NCI-H345 treated with DMSO at 0.1 percent for 48 hours (cell line): ENCODE data around the gene TP63.
"Not testable (repeated sequence)": the region's sequence is repeated elsewhere in the genome, so short reads cannot be mapped to it uniquely, and the experiment has no call there.

ENCODE experiments used
- DNase-seq: peaks from one replicate; lab custom pipeline; 2025; ENCODE audit not compliant: unreplicated experiment; lab: John Stamatoyannopoulos, UW

The TP63 gene

DNA sequence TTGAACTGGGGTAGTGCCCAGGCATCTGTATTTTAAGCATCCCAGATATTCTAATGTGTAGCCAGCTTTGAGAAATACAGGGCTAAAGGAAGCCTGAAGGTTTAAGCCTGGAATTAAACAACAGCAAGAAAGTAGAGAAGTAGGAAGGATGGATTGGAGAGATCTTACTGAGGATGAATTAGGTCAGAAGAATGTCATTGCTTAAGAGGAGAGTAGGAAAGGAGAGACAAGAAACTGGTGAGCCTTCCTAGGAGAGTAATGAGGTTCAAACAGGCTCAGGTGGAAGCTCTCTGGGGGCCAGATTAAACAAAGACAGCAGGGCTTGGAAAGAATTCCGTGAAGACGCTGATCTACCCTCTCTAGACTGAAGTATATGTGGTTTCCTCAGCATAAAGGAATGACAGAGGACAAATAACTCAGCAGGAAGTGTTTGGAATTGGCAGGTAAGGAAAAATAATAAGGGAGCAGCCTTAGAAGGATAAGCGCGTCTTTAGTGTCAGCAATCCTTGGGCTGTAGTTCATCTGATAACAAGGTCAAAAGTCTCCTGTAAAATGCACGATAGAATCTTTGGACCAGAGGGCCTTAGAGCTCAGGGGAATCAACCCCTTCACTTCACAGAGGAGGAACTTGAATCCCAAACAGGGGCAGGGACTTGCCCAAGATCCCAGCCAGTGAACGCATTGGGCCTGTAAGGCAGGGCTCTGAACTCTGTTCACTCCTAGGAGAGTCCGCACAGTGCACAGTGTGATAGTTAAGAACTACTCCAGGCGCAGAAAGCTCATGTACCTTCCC lies 90.9 kb downstream of the TP63 start:
- DNase-seq, result no peak

GRCh38 chr3:189724356-189724755 lies 93.2 kb downstream of the TP63 start:
- no peak for DNase-seq

DNA sequence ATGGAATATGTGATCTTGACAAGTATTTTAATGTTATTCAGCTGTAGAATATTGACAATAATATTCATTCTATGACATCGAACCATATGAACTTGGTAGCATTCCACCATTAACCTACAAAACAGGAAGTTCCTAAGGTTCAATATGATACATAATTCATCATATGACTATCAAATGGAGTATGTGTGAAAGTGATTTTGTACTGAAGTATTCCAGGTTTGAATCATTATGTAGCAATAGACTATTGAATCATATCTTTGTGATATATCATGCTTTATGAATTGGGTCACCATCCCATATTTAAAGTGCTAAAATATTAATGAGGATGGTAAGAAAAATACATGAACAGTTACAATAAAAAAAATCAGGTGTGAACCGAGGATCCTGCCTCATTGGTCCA lies 95.1 kb downstream of the TP63 start:
- no peak for DNase-seq

- no peak for DNase-seq
Observed at GRCh38 chr3:189727158-189727557, 96.0 kb downstream of the TP63 start.

- DNase-seq, result no peak
Observed at GRCh38 chr3:189727898-189728297, 96.7 kb downstream of the TP63 start.

- no peak for DNase-seq
Observed at GRCh38 chr3:189728915-189729314, 97.7 kb downstream of the TP63 start.

- DNase-seq, result no peak
Observed at GRCh38 chr3:189734061-189734460, 102.9 kb downstream of the TP63 start.

DNA sequence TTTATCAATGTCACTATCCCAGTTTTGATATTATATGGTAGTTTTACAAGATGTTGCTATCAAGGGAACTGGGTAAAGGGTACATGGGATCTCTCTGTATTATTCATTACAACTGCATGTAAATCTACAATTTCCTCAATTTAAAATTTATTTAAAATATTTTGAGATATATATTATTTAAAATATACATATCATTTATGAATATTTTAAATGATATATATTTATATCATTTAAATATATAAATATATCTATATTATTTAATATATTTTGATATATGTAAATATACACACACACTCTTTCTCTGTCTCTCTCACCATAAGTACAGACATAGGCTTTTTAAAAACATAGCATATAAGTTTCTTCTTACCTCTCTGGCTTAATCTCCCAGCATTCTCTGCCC lies 104.7 kb downstream of the TP63 start:
- DNase-seq, result no peak

DNA sequence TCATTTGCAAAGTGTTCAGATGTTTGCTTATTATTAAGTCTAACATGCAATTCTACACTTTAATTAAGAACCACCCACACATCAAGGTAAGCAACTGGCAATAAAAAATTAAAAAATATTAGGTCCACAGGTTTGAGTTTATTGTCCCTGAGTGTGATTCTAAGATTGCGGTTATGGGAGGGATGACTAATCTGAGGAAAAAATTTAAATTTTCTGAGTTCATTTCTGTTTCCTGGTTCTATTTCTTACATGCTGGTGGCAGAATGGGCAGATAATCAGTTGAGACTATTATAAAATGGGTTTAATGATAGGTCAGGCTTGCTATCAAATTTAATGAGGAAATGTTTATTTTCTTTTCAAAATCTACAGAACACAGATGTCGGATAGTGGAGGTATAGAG lies 105.9 kb downstream of the TP63 start:
- no peak for DNase-seq

DNA sequence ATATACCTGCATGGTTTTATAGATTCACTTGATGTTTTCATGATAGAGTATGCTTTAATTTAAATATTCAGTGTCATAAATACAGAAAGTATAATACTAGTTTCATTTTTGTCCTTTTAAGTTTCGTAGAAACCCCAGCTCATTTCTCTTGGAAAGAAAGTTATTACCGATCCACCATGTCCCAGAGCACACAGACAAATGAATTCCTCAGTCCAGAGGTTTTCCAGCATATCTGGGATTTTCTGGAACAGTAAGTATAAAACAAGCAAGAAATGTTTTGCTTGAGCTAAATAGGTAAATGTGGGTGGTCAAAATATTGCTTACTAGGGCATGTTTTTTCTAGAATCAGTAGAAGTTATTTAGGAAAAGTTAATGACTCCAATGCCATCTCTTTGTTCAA lies 106.4 kb downstream of the TP63 start:
- no peak for DNase-seq

GRCh38 chr3:189739378-189739777 lies 108.2 kb downstream of the TP63 start:
- DNase-seq, result no peak

DNA sequence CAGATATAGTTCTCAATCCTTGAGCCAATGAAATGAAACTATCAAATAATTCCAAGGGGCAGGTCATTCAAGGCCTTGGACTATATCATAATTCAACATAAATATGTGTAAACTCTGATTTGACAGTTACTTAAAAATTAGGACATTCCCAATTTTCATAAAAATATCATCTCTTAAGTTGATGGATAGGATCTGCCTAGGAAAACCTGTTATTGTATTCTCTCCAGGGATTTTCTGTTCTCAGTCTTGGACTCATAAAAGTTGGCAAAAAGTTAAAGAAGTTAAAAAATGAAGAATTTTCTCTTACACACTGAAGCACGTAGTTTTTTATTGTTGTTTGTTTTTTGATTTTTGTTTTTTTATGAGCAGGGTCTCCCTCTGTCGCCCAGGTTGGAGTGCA lies 109.0 kb downstream of the TP63 start:
- DNase-seq, result no peak

GRCh38 chr3:189744235-189744634 lies 113.0 kb downstream of the TP63 start:
- no peak for DNase-seq

- DNase-seq, result no peak
Observed at GRCh38 chr3:189745622-189746021, 114.4 kb downstream of the TP63 start.

DNA sequence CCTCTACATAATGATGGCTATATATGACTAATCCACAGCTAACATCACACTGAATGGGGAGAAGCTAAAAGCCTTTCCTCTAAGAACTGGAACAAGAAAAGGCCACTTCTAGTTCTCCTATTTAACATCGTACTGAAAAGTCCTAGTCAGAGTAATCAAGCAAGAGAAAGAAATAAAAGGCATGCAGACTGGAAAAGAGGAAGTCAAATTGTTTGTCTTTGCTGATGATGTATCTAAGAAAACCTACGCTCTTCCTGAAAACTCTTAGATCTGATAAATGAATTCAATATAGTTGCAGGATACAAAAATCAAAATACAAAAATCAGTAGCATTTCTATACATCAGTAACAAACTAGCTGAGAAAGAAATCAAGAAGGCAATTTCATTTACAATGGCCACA lies 116.9 kb downstream of the TP63 start:
- no peak for DNase-seq

GRCh38 chr3:189750972-189751371 lies 119.8 kb downstream of the TP63 start:
- not testable (repeated sequence) for DNase-seq

GRCh38 chr3:189754356-189754755 lies 123.2 kb downstream of the TP63 start:
- no peak for DNase-seq

DNA sequence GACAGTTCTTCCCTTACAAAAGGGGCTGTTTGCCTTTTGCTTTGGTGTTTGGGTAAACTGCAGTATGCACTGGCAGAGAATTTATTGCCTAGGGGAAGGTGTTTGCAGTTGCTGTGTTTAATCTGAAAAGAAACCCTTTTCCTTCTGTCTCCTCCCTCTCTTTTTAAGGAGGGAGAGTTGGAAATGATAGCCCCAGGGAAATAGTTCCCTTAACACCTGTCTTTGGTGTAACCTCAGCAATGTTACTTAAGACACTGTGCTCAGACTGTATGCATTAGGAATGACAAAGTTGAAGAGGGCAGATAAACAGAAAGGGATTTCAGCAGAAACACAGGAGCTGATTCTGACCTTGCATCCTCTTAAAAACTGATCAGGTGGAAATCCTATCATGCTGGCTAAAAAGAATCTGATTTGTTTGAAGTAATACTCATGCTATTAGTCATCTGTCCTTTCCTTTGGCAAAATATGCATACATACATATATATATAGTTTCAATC lies 125.4 kb downstream of the TP63 start:
- DNase-seq, result peak; percentile 11

- no peak for DNase-seq
Observed at GRCh38 chr3:189758186-189758585, 127.0 kb downstream of the TP63 start.

DNA sequence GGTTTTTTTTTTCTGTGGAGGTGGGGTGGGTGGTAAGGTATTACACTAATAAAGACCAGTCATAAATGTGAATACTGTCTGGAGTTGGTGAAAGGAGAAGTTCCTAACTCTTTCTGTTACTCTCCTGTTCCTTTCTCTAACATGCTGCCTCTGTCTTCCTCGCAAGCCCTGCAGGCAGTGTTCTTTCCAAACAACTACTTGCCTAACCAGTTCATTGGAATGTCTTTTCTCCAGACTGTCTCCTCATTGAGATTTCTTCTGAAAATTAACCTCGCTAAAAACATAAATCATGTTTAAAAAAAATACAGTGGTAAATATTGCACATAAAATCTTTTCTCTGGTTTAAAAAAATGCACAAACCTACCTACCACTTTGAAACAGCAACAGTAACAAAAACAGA lies 135.2 kb downstream of the TP63 start:
- no peak for DNase-seq

DNA sequence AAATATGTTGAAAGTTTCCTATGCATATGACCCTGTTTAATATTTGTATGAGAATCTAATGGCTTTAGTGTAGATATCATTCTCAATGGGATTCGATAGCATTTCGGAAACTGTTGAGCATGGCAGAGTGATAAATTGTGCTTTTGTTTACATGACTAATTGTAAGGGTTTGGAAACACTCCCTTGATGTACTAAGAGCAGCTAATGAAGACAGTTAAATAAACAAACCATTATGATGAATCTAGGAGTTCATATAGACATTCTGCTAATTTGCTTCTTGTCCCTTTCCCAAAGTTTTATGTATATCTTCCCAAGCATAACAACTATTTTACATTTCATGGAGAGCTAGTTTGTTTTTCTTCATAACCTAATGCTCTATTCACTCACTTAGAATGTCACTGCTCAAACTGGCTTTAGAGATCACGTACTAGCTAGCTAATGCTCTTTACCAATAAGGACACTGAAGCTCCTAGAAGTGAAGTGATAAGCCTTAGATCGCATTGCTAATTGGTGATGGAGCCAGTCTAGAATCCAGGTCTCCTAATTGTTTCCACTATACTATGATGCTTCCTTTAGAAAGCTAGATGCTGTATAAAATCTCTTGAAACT lies 140.8 kb downstream of the TP63 start:
- DNase-seq, result no peak

GRCh38 chr3:189772584-189772983 lies 141.4 kb downstream of the TP63 start:
- no peak for DNase-seq

DNA sequence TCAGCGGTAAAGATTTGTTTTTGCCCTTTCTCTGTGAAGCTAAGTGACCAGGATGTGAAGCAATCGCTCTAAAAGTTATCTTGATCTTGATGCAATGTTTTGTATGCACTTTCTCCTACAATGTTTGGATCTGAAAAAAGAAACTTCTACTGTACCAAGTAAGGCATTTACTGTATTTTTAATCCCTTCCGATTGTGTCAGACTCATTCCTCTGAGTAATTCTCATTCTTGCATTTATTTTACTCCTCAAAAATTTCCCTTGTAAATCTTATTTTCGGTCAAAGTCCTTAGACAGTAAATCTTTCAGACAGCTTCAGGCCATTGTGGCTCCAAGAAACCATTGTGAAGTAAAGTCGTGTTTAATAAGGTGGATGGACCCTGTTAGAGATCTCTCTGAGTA lies 141.9 kb downstream of the TP63 start:
- DNase-seq, result no peak
